Measurements from ENCODE around the gene STAT5B.

STAT5B gene

GRCh38 chr17:42275527-42276358, 448 bp downstream of the STAT5B start:
- TF ChIP-seq, protein P1, sequence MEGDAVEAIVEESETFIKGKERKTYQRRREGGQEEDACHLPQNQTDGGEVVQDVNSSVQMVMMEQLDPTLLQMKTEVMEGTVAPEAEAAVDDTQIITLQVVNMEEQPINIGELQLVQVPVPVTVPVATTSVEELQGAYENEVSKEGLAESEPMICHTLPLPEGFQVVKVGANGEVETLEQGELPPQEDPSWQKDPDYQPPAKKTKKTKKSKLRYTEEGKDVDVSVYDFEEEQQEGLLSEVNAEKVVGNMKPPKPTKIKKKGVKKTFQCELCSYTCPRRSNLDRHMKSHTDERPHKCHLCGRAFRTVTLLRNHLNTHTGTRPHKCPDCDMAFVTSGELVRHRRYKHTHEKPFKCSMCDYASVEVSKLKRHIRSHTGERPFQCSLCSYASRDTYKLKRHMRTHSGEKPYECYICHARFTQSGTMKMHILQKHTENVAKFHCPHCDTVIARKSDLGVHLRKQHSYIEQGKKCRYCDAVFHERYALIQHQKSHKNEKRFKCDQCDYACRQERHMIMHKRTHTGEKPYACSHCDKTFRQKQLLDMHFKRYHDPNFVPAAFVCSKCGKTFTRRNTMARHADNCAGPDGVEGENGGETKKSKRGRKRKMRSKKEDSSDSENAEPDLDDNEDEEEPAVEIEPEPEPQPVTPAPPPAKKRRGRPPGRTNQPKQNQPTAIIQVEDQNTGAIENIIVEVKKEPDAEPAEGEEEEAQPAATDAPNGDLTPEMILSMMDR (IDR thresholded peaks at IDR 0.05; ENCODE audit: low read depth, low read length, missing control alignments) = no peak
- no peak for DNase-seq (ENCODE audit: extremely low read depth, low read depth)
- peak overlapping the region; percentile 55 for H3K4me3 ChIP-seq (replicated peaks; ENCODE audit: low read depth, low read length)

DNA sequence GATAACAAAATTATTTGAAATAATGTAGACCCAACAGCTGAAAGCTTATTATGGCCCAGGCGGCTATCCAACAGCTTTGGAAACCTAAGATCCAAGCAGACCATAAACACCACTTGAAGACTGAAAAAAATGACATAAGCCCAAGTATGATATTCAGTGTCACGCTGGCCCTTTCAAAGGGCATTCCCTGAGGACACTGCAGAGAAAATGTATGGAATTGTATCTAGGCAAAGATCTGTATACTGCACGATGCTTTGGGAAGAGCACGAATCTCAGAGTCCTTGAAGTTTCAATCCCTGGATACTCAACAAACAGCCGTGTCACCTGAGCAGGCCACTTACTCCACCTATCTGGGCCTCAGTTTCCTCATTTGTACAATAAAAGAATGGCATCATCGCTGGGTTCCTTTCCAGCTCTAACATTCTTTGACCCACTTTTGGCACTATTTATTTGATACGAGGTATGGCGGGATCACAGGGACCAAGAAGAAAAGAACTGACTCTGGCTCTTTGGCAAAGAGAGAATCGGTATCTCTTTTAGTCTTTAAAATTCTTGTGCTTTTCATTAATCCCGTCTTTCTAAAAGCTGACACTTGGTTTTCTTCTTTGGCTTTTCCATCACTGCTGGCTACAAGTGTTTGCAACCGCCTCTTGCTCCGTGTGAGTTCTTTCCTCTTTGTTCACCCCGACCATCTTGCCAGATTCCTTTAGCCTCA, 1.2 kb downstream of the STAT5B start:
- no peak for DNase-seq (ENCODE audit: extremely low read depth, low read depth)
- H3K4me3 ChIP-seq (replicated peaks; ENCODE audit: low read depth, low read length) = peak overlapping the region; percentile 55
- TF ChIP-seq, protein P1 (IDR thresholded peaks at IDR 0.05; ENCODE audit: low read depth, low read length, missing control alignments) = no peak

DNA sequence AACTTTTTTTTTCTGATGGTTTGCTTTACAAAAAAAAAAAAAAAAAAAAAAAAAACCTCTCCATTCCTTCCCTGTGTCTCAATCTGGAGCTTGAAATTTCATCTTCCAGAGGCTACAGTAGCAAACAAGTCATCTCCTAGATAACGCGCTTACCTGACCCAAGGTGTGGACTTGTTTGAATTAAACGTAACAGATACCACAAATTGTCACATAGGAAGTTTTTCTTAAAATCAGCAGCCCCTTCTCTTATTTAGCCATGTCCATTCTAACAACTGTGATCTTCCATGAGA, 2.0 kb downstream of the STAT5B start:
- TF ChIP-seq, protein P1 (IDR thresholded peaks at IDR 0.05; ENCODE audit: low read depth, low read length, missing control alignments) = no peak
- H3K4me3 ChIP-seq (replicated peaks; ENCODE audit: low read depth, low read length) = no peak overlapping the region
- DNase-seq (ENCODE audit: extremely low read depth, low read depth) = no peak

- H3K4me3 ChIP-seq (replicated peaks; ENCODE audit: low read depth, low read length) = no peak overlapping the region
- TF ChIP-seq, protein P1 (IDR thresholded peaks at IDR 0.05; ENCODE audit: low read depth, low read length, missing control alignments) = no peak
- no peak for DNase-seq (ENCODE audit: extremely low read depth, low read depth)
These were observed 2.5 kb downstream of the STAT5B start for GRCh38 chr17:42273474-42274252.

GRCh38 chr17:42272162-42272907, 3.9 kb downstream of the STAT5B start:
- H3K4me3 ChIP-seq (replicated peaks; ENCODE audit: low read depth, low read length) = no peak overlapping the region
- DNase-seq (ENCODE audit: extremely low read depth, low read depth) = no peak
- TF ChIP-seq, protein P1 (IDR thresholded peaks at IDR 0.05; ENCODE audit: low read depth, low read length, missing control alignments) = no peak

DNA sequence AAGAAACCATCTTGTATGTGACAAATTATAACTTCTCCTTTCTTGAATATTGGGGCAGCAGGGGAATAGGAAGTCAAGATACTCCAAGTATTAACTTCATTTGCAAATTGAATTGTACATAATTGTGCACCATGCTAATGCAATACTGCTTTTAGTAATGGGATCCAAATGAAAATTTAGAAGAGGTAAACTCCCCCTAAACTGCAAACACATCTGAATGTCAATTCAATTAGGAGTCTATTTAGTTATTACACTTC, 4.5 kb downstream of the STAT5B start:
- TF ChIP-seq, protein P1 (IDR thresholded peaks at IDR 0.05; ENCODE audit: low read depth, low read length, missing control alignments) = no peak
- H3K4me3 ChIP-seq (replicated peaks; ENCODE audit: low read depth, low read length) = no peak overlapping the region
- DNase-seq (ENCODE audit: extremely low read depth, low read depth) = no peak

Measured in HFF-Myc (cell line).